ENCODE data around the gene GNL1.

The GNL1 gene

DNA sequence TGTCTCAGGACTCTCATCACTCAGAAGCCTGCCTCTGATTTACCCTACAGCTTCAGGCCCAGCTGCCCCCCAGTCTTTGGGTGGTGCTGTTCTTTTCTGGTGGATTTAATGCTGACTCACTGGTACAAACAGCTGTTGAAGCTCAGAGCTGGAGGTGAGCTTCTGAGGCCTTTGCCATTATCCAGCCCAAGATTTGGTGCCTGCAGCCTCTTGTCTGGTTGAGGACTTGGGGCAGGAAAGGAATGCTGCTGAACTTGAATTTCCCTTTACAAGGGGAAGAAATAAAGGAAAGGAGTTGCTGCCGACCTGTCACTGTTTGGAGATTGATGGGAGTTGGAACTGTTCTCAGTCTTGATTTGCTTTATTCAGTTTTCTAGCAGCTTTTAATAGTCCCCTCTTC is 34.7 kb upstream of the GNL1 start:
- Histone ChIP-seq H3K79me2 (ENCODE audit: insufficient read depth, low read length) (peaks cover 29% of the 10 kb centered on the region), H3K4me1 (ENCODE audit: insufficient read depth, low read length) (no peaks in the 10 kb centered on the region), H4K20me1 (ENCODE audit: insufficient read depth, low read length) (peaks cover 20% of the 10 kb centered on the region), H3K36me3 (ENCODE audit: insufficient read depth, low read length) (peaks cover 91% of the 10 kb centered on the region), H3K9me3 (ENCODE audit: insufficient read depth, low read length, severe bottlenecking) (no peaks in the 10 kb centered on the region), H3K27ac (ENCODE audit: low read length) (no peak overlapping the region), H3K4me3 (ENCODE audit: low read depth in 1 of 2, low read length in 2 of 2) (no peak overlapping the region), H3K9ac (ENCODE audit: low read depth, low read length) (no peak overlapping the region), H2AFZ (ENCODE audit: low read depth, low read length) (no peak overlapping the region), H3K27me3 (ENCODE audit: insufficient read depth, low read length, poor library complexity) (no peaks in the 10 kb centered on the region), H3K4me2 (ENCODE audit: insufficient read depth, low read length) (no peak overlapping the region)
- TF ChIP-seq CTCF (IDR thresholded peaks at IDR 0.05; ENCODE audit: borderline replicate concordance, extremely low read depth, low read length, poor library complexity, severe bottlenecking) (no peak), EZH2 (IDR thresholded peaks at IDR 0.05; ENCODE audit: borderline replicate concordance, low read depth, low read length, severe bottlenecking) (no peak)
- ATAC-seq (ENCODE audit: insufficient read depth, low read depth) (no peak), DNase-seq (no peak)

DNA sequence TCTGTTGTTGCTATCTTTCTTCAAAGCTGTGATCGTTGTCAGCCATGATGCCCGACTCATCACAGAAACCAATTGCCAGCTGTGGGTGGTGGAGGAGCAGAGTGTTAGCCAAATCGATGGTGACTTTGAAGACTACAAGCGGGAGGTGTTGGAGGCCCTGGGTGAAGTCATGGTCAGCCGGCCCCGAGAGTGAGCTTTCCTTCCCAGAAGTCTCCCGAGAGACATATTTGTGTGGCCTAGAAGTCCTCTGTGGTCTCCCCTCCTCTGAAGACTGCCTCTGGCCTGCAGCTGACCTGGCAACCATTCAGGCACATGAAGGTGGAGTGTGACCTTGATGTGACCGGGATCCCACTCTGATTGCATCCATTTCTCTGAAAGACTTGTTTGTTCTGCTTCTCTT is 34.2 kb upstream of the GNL1 start:
- H3K4me2 ChIP-seq (ENCODE audit: insufficient read depth, low read length) = no peak overlapping the region
- H3K36me3 ChIP-seq (ENCODE audit: insufficient read depth, low read length) = peaks cover 96% of the 10 kb centered on the region
- no peak overlapping the region for H3K4me3 ChIP-seq (ENCODE audit: low read depth in 1 of 2, low read length in 2 of 2)
- ATAC-seq (ENCODE audit: insufficient read depth, low read depth) = no peak
- H3K9me3 ChIP-seq (ENCODE audit: insufficient read depth, low read length, severe bottlenecking) = no peaks in the 10 kb centered on the region
- no peak for DNase-seq
- H3K9ac ChIP-seq (ENCODE audit: low read depth, low read length) = no peak overlapping the region
- no peak for TF ChIP-seq EZH2 (IDR thresholded peaks at IDR 0.05; ENCODE audit: borderline replicate concordance, low read depth, low read length, severe bottlenecking)
- TF ChIP-seq CTCF (IDR thresholded peaks at IDR 0.05; ENCODE audit: borderline replicate concordance, extremely low read depth, low read length, poor library complexity, severe bottlenecking) = no peak
- H4K20me1 ChIP-seq (ENCODE audit: insufficient read depth, low read length) = peaks cover 20% of the 10 kb centered on the region
- no peak overlapping the region for H3K27ac ChIP-seq (ENCODE audit: low read length)
- H3K79me2 ChIP-seq (ENCODE audit: insufficient read depth, low read length) = peaks cover 29% of the 10 kb centered on the region
- no peaks in the 10 kb centered on the region for H3K27me3 ChIP-seq (ENCODE audit: insufficient read depth, low read length, poor library complexity)
- no peak overlapping the region for H2AFZ ChIP-seq (ENCODE audit: low read depth, low read length)
- H3K4me1 ChIP-seq (ENCODE audit: insufficient read depth, low read length) = no peaks in the 10 kb centered on the region

DNA sequence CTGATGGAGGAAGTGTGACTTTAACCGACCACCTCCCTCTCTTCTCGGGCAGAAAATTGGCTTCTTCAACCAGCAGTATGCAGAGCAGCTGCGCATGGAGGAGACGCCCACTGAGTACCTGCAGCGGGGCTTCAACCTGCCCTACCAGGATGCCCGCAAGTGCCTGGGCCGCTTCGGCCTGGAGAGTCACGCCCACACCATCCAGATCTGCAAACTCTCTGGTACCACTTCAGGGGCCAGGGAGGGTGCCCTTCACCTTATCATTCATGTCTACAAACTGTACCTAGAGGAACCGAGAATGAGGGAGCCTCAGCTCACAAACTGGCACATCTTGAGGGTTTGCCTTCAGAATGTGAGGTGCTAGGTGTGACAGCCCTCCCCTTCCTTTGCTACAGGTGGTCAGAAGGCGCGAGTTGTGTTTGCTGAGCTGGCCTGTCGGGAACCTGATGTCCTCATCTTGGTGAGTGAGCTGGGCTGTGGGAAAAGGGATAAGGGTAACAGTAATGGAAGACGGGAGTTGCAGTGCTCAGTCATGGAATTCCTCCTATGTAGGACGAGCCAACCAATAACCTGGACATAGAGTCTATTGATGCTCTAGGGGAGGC is 33.6 kb upstream of the GNL1 start:
- no peak for DNase-seq
- H3K27ac ChIP-seq (ENCODE audit: low read length) = no peak overlapping the region
- H3K27me3 ChIP-seq (ENCODE audit: insufficient read depth, low read length, poor library complexity) = no peaks in the 10 kb centered on the region
- no peak overlapping the region for H3K4me2 ChIP-seq (ENCODE audit: insufficient read depth, low read length)
- H4K20me1 ChIP-seq (ENCODE audit: insufficient read depth, low read length) = peaks cover 20% of the 10 kb centered on the region
- ATAC-seq (ENCODE audit: insufficient read depth, low read depth) = no peak
- no peak overlapping the region for H3K9ac ChIP-seq (ENCODE audit: low read depth, low read length)
- H2AFZ ChIP-seq (ENCODE audit: low read depth, low read length) = no peak overlapping the region
- peaks cover 98% of the 10 kb centered on the region for H3K36me3 ChIP-seq (ENCODE audit: insufficient read depth, low read length)
- TF ChIP-seq EZH2 (IDR thresholded peaks at IDR 0.05; ENCODE audit: borderline replicate concordance, low read depth, low read length, severe bottlenecking) = no peak
- H3K9me3 ChIP-seq (ENCODE audit: insufficient read depth, low read length, severe bottlenecking) = no peaks in the 10 kb centered on the region
- no peaks in the 10 kb centered on the region for H3K4me1 ChIP-seq (ENCODE audit: insufficient read depth, low read length)
- no peak overlapping the region for H3K4me3 ChIP-seq (ENCODE audit: low read depth in 1 of 2, low read length in 2 of 2)
- peaks cover 29% of the 10 kb centered on the region for H3K79me2 ChIP-seq (ENCODE audit: insufficient read depth, low read length)

DNA sequence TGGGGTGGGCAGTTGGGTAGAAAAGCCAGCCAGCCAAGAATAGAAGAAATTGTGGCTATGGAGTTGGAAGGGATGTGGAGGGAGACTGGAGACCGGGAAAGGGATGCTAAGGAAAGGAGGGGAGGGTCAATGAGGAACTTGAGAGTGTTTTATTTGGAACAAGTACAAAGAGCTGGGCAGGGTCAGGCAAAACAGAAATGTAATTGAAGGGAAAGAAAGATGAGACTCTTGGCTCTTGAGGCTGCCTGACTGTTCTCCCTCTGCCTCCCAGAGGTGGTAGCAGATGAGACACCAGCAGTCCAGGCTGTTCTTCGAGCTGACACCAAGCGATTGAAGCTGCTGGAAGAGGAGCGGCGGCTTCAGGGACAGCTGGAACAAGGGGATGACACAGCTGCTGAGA is 27.6 kb upstream of the GNL1 start:
- H3K9ac ChIP-seq (ENCODE audit: low read depth, low read length) = no peak overlapping the region
- H3K4me1 ChIP-seq (ENCODE audit: insufficient read depth, low read length) = no peaks in the 10 kb centered on the region
- no peak for ATAC-seq (ENCODE audit: insufficient read depth, low read depth)
- H2AFZ ChIP-seq (ENCODE audit: low read depth, low read length) = no peak overlapping the region
- H4K20me1 ChIP-seq (ENCODE audit: insufficient read depth, low read length) = peaks cover 7% of the 10 kb centered on the region; the same call in 1 of the 2 replicates
- TF ChIP-seq CTCF (IDR thresholded peaks at IDR 0.05; ENCODE audit: borderline replicate concordance, extremely low read depth, low read length, poor library complexity, severe bottlenecking) = no peak
- no peak for TF ChIP-seq EZH2 (IDR thresholded peaks at IDR 0.05; ENCODE audit: borderline replicate concordance, low read depth, low read length, severe bottlenecking)
- DNase-seq = no peak
- H3K79me2 ChIP-seq (ENCODE audit: insufficient read depth, low read length) = no peaks in the 10 kb centered on the region
- no peak overlapping the region for H3K4me2 ChIP-seq (ENCODE audit: insufficient read depth, low read length)
- no peak overlapping the region for H3K27ac ChIP-seq (ENCODE audit: low read length)
- H3K27me3 ChIP-seq (ENCODE audit: insufficient read depth, low read length, poor library complexity) = no peaks in the 10 kb centered on the region
- H3K4me3 ChIP-seq (ENCODE audit: low read depth in 1 of 2, low read length in 2 of 2) = no peak overlapping the region
- H3K36me3 ChIP-seq (ENCODE audit: insufficient read depth, low read length) = peaks cover 95% of the 10 kb centered on the region
- H3K9me3 ChIP-seq (ENCODE audit: insufficient read depth, low read length, severe bottlenecking) = no peaks in the 10 kb centered on the region

Measured in DND-41 (cell line).